ENCODE results near the gene NUDCD3.

The NUDCD3 gene

GRCh38 chr7:44366986-44367385 is 123.5 kb downstream of the NUDCD3 start (continued):
- TF ChIP-seq TSHZ2 (CRISPR knock-in tag; IDR thresholded peaks at IDR 0.05), result no peak

- ATAC-seq, result no peak
- TF ChIP-seq ZNF8 (CRISPR knock-in tag; IDR thresholded peaks at IDR 0.05), result peak; percentile 64; the same call in 1 of the 2 replicates
- TF ChIP-seq CSDC2 (CRISPR knock-in tag; IDR thresholded peaks at IDR 0.05), result no peak
These were observed 136.8 kb downstream of the NUDCD3 start for GRCh38 chr7:44353668-44354067.

GRCh38 chr7:44348851-44349781 is 141.3 kb downstream of the NUDCD3 start:
- no peak for TF ChIP-seq ZFP30 (CRISPR knock-in tag; IDR thresholded peaks at IDR 0.05)
- TF ChIP-seq RARB (CRISPR knock-in tag; IDR thresholded peaks at IDR 0.05), result no peak
- TF ChIP-seq SNAI2 (CRISPR knock-in tag; IDR thresholded peaks at IDR 0.05), result no peak
- TF ChIP-seq ZC3H10 (CRISPR knock-in tag; IDR thresholded peaks at IDR 0.05), result no peak
- TF ChIP-seq BACH2 (CRISPR knock-in tag; IDR thresholded peaks at IDR 0.05; ENCODE audit: borderline replicate concordance), result no peak
- TF ChIP-seq ZNF565 (CRISPR knock-in tag; conservative IDR thresholded peaks at IDR 0.05; ENCODE audit: low read depth), result no peak
- TF ChIP-seq PATZ1 (CRISPR knock-in tag; IDR thresholded peaks at IDR 0.05; ENCODE audit: borderline replicate concordance), result no peak
- no peak for TF ChIP-seq TCF4 (CRISPR knock-in tag; IDR thresholded peaks at IDR 0.05; ENCODE audit: borderline replicate concordance)
- TF ChIP-seq PPARA (CRISPR knock-in tag; IDR thresholded peaks at IDR 0.05; ENCODE audit: borderline replicate concordance), result no peak
- no peak for TF ChIP-seq TSHZ2 (CRISPR knock-in tag; IDR thresholded peaks at IDR 0.05)
- no peak for TF ChIP-seq CSRNP3 (CRISPR knock-in tag; IDR thresholded peaks at IDR 0.05)
- no peak for TF ChIP-seq ESRRG (CRISPR knock-in tag; IDR thresholded peaks at IDR 0.05)
- no peak for TF ChIP-seq POU6F1 (CRISPR knock-in tag; IDR thresholded peaks at IDR 0.05; ENCODE audit: borderline replicate concordance, low read depth)
- TF ChIP-seq ZNF8 (CRISPR knock-in tag; IDR thresholded peaks at IDR 0.05), result no peak
- TF ChIP-seq ZNF70 (CRISPR knock-in tag; IDR thresholded peaks at IDR 0.05), result no peak
- no peak for TF ChIP-seq CREB5 (CRISPR knock-in tag; IDR thresholded peaks at IDR 0.05; ENCODE audit: low read depth)
- no peak for TF ChIP-seq ISL1 (CRISPR knock-in tag; IDR thresholded peaks at IDR 0.05)
- no peak for TF ChIP-seq CSDC2 (CRISPR knock-in tag; IDR thresholded peaks at IDR 0.05)
- TF ChIP-seq GLIS3 (CRISPR knock-in tag; IDR thresholded peaks at IDR 0.05), result no peak
- ATAC-seq, result no peak

Data from SK-N-SH treated with all-trans-retinoic acid at 6 μM for 48 hours (cell line).